Measurements from ENCODE around the gene NR2C2.

DNA sequence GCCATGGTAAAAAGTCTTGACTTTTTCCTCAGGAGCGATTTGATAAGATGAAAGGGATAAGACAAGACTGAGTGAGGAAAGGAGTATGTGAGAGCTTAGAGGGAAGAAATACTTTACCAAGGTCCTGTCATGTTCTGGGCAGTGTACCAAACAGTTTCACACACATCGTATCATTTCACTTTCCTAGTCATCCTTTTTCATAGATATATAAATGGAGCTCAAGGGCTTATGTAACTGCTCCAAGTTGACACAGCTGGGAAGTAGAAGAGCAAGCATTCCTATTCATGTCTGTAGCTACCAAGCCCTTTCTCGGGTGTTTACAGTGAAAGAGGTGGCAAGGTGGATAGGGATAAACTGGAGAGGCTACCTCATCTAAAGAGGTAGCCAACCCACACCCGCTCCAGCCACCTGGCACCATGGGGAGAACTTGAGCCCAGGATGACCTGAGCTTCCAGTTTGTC lies 60.3 kb downstream of the NR2C2 start:
- TF ChIP-seq CTCF (IDR thresholded peaks at IDR 0.05) (no peak), POLR2A (IDR thresholded peaks at IDR 0.05) (no peak)
